ENCODE measurements around the gene TIMM10.

GRCh38 chr11:57513911-57514537 lies 16.5 kb downstream of the TIMM10 start:
- TF ChIP-seq CTCF (IDR thresholded peaks at IDR 0.05; ENCODE audit: borderline replicate concordance, extremely low read depth, low read length, poor library complexity, severe bottlenecking) (no peak), EZH2 (IDR thresholded peaks at IDR 0.05; ENCODE audit: borderline replicate concordance, low read depth, low read length, severe bottlenecking) (no peak)
